HG03342 (cell line): ENCODE data around the gene CCNA2.

ENCODE experiments used
- ATAC-seq: cut with Tn5 transposase; IDR thresholded peaks from one replicate; pipeline ENCODE4 v1.9.1; 2021; ENCODE audit warnings: mild to moderate bottlenecking, moderate library complexity; ENCODE audit not compliant: unreplicated experiment

The CCNA2 gene

DNA sequence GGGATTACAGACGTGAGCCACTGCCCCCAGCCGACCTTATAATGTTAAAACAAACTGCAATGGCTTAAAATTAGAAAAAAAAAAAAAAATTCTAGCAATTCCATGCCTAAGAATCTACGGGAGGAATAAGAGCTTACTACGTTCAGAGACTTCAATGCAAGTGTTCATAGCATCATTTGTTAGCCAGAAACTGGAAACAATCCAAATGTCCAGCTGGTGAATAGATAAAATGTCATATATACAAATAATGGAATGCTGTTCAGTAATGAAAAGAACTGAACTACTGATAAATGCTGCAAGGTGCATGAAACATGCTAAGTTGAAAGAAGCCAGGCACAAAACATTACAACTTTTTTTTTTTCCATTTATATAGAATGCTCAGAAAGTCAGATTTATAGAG lies 17.3 kb downstream of the CCNA2 start:
- no peak for ATAC-seq

DNA sequence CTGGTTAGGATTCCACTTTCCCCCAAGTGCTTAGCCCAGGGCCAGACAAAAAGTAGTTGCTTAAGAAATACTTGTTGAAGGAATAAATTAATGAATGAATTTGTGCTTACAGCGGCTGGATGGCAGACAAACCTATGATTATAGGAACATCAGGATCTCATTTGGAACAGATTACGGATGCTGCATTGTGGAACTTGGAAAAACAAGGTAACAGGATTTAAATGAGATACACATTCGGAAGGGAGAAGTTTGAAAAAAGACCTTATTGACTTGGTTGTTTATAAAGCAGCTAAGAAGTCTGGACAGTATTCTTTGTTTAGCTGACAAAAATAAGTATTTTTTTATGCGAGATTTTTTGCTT lies 22.0 kb downstream of the CCNA2 start:
- no peak for ATAC-seq

DNA sequence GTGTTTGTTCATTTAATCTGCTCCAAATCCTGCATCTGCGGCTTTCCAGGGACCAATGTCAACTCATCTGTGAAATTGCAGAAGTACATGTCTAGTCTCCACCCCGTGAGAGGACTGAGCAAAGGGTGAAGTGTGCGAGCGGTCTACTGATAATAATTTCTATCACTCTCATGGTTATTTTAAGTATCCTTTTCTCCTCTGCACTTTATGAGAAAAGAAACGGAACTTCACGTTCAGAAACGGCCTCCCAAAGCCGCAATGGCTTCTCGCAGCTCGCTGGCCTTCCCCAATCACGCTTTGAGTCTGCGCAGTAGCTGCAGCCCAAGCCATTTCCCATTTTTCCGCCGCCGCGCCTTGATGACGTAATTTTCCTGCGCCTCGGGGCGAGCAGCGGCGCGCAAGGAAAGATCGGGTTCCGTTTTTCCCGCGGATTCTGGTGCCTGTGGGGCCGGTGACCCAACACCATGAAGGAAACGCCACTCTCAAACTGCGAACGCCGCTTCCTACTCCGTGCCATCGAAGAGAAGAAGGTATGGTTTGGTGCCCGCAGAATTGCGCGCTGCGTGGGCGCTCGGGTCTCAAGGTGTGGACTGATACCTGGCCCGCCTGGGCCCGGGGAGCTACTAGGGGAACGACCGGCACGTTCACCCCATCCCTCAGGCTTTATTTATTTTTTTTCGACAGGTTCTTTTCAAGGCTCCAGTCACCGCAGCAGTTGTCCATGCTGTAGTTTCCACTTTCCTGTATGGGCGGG lies 22.5 kb downstream of the CCNA2 start, which contains the start of gene EXOSC9:
EXOSC9 (plus strand) TSS at position 363 of the 754 bp plus-strand sequence; CDS start at position 465, 102 bp downstream.
- ATAC-seq: peak; percentile 72

DNA sequence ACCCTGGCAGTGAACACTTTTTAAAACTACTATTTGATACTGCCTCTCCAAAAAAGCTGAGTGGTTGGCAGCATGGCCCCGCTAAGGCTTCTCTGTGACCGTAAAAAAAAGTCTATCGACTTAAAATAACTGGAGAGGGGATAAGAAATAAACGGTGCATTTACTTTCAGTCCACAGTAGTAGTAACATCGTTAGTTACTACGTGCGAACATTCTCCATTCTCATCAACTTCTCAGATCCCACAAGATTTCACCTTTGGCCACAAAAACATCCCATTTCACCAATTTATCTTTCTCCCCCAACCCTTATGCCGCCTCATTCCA lies 23.1 kb downstream of the CCNA2 start:
- peak; percentile 21 for ATAC-seq

DNA sequence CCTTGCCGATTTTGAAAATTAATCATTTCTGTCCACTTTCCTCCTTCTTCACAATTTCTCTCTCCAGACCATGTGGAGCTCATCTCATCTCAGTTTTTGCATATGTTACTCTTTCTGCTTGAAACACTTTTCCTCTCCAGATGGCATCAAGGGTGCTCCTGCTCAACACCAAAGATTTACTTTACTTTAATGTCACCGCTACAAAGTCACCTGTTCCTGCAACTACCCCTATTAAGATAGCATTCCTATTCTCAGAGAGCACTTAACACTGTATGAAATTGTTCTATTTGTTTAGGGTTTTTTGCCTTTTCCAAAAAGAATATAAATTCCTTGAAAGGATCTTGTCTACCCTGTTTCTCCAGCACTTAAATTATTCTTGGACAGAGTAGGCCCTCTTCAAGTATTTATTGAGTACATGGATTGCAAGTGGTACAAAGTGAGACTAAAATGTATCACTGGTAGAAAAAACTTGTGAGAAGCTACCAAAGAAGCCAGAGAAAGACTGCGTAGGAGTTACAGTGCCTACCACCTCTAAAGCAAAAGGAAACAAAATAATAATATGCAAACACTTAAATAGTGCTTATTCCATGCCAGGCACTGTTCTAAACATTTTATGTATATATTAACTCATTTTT lies 23.7 kb downstream of the CCNA2 start:
- no peak for ATAC-seq

DNA sequence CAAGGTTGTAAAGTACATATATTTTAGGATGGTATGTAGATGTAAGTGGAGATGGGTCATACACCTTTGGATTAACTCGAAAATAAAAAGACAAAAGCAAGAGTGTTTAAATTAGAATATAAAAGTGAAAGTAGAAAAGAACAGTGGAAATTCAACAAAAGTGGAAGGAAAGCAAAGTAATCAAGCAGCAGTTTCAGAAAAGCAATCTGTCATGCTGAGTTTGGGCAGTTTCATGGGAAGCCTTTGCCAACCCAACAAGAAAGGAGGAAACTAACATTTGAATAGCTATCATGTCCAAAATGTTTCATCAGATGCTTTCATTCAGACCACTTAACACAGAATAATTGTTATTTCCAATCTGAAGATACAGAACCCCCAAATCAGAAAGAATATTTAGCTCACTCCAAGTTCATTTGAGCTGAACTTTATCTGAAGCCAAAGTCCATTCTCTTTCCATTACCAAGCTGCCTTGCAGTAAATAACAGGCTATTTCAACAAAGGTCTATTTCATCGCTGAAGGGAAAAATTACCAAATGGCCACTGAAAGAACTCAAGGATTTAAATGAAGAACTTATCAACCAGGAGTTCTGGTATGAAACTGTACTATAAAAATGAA lies 24.4 kb downstream of the CCNA2 start:
- no peak for ATAC-seq

DNA sequence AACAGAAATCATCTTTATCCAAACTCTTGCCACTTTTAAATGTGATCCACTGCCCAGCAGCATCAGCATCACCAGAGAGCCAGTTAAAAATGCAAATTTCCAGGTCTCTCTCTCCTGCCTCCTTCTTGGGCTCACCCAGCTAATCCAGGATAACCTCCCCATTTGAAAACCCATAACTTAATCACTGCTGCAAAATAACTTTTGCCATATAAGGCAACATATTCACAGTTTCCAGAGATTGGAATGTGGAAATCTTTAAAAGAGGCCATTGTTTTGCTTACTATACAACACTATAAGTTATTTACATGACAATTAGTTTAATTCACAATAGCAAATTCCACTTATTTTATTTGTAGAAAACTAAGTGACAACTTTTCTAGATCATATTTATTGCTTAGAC lies 27.4 kb downstream of the CCNA2 start:
- ATAC-seq: no peak

DNA sequence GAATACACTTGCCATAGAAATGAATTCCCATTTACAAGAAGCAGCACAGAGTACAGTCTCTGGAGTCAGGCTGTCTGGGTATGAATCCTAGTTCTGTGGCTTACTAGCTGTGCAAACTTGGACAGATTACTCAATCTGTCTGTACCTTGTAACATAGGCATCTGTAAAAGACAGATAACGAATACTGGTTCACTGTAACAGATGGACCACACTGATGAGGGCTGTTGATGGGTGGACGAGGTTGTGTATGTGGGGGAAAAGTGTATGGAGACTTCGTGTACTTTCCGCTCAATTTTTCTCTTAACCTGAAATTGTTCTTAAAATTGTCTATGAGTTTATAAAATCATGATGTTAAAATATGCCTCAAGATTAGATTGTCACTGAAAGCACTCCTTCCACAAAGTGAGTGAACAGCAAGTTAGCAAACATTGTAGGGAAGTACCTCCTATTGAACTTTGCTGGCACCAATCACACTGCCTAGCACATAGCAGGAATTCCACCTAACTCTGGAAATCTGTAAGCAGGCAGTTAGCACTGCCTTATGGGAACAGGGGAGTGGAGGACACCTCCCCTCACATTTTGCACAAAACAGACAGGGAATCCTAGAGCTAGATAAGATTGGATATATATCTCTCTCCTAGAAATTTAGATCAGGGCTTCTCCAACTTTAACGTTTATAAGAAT lies 29.0 kb downstream of the CCNA2 start:
- no peak for ATAC-seq

DNA sequence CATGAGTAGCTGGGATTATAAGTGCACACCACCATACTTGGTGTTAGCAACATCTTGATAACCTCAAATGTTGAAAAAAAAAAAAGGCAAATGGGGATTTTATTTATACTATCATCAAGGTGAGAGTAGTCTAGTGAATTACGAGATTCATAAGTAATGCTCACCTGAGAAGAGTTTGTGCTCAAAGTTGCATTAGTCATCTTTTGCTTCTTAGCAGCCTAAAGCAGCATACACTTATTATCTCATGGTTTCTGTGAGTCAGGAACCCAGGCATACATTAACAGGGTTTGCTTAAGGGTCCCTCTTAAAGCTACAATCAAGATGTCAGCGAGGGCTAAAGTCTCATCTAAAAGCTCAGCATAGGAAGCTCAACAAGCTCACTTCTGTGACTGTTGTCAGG lies 30.7 kb downstream of the CCNA2 start:
- no peak for ATAC-seq

DNA sequence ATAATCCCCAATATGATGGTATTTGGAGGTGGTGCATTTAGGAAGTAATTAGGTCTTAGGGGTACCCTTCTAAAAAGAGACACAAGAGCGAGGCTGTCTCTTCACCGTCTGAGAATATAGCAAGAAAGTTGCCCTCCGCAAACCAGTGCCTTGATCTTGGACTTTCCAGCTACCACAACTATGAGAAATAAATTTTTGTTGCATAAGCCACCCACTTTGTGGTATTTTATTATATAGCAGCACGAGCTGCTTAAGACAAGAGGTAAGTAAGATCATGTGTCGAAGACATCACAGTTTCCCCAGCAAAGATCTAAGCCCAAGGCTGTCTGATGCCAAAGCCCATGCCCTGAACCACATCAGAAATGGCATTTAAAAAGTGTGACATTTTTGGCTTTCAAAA lies 32.2 kb downstream of the CCNA2 start:
- no peak for ATAC-seq

DNA sequence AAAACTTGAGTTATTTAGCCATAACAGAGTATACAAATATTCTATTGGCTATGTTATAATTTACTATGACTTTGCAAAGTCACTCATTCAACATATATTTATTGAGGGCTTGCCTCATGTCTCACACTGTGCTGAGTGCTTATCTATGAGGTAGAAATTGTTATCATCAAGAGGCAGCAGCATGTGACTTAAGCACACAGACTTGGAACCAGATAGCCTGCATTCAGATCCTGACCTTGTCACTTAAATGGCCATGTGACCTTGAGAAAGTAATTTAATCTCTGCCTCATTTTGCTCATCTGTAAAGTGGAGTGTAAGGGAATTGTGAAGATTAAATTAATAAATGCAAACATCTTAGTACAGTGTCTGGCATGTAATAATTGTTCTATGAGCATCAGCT lies 32.7 kb downstream of the CCNA2 start:
- ATAC-seq: no peak

DNA sequence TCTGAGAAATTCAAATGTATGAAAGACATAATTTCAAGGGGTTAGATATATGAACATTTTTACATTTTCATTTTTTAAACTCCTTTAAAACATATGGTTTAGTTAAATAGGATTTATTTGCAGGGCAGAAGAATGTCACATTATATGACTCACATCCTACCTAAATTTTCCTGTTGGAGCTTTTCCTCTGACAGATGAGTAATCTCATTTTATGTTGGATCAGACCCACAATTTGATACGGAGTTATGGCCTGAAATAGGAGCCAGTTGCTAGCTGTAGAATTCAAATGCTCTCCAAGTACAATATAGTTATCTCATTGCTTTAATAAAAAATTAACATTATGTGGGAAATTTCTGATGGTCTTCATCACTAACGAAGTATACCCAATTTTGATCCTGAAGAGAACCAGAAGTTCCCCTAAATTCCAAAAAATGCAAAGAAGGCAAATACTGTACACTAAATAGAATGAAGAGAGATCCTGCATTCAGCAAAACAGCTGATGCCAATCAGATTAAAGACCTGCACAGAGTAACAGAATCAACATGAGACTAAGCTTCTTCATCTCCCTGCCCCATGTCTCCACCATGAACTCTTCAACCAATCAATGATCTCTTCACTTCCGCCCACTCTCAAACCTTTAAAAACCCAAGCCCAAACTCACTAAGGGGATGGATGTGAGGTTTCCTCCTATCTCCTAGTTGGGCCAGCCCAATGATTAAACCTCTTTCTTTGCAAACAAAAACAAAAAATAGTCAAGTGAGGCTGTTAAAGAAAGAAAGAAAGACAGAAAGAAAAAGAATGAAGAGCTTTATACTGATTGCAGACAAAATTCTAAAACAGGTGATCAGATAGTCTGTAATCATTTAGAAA lies 33.5 kb downstream of the CCNA2 start:
- no peak for ATAC-seq

DNA sequence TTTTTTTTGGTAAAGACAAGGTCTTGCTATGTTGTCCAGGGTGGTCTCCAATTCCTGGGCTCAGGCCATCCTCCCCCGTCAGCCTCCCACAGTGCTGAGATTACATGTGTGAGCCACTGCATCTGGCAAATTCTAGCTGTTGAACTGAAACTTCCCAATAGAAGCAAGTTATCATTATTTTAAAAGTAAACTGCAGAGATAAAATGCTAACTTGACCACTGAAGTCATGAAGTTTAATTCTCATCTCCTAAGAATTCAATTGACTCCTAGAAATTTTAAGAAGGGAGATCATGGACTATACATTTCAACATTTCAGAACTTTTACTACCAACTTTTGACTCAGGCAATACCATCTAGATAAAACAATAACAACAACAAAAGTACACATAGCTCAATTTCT lies 34.2 kb downstream of the CCNA2 start:
- no peak for ATAC-seq

DNA sequence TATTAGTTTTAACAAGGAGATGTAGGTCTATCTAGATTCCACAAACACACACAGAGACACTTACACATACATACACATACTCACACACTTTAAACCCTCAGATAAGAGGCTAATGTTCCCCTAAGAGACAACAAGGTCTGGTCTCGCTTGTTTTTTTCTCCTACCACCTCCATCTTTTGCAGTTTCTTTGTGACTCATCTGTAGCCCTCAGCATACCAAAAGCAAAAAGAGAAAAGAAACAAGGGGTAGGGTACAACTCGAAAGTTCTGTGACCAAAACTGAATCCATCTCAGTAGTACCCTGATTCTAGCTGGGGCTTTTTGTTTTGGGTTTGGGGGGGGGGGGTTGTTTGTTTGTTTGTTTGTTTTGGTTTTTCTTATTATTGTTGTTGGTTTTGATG lies 34.8 kb downstream of the CCNA2 start:
- peak; percentile 94 for ATAC-seq

DNA sequence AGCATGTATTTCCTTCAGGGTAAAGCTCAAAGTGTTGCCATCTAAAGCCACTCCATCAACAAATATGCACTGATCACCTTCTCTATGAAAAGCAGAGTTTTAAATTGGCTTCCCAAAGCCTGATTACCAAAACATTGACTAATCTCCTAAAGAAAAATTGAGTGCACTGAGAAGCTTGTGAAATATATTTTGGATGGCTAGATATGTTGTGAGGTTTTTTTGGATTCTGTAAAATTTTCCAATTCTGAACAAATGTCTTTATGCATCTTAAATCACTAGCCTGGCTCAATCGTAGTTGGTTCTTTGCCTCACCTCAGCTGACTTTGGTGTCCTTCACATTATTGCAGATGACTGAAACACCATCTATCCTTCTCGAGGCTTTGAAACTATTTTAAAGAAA lies 37.5 kb downstream of the CCNA2 start:
- no peak for ATAC-seq

DNA sequence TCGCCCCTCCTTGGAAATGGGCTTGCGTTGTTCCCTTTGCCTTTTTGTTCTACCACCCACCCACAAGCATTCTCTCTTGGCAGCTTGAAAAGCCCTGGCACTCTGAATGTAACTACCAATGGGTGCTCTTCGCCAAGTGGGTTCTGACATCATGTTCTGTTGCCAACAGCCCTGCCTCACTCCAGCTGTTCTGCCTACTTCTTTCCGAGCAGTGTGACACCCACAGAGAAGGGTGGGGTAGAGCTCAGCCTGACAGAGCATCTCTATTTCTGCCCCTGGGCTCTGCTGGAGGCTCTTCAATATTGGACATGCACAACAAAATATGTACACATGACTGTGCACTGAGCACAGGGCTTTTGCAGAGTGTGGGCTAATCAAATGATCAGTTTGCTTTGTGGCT lies 38.2 kb downstream of the CCNA2 start:
- no peak for ATAC-seq

DNA sequence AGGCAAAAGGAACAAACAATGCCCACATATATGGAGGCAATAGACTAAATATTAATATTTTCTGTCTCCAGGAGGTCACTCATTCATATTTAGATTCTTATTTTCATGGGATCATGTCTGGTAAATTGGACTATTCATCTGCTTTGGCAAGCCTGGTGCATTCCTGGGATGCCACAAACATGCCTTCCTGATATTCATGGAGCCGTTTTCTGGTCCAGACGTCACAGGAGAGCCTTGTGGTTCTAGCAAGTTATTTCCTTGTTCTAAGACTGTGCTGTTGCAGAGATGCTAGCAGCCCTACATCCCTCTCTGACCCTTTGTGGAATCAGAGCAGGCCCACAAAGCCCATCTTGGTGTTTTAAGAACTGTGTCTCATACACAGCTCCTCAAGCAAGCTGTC lies 38.7 kb downstream of the CCNA2 start:
- ATAC-seq: no peak

DNA sequence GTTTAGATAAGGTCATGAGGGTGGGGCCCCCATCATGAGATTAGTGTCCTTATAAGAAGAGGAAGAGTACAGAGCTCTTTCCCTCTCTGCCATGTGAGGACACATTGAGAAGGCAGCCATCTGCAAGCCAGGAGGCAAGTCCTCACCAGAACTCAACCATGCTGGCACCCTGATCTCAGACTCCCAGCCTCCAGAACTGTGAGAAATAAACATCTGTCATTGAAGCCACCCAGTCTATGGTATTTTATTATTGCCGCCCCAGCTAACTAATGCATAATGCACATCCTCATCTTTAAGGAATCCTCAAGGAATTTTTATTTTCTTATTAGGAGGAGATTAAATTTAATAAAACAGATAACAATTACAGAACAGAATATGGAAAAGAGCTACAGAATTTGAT lies 39.3 kb downstream of the CCNA2 start:
- no peak for ATAC-seq

DNA sequence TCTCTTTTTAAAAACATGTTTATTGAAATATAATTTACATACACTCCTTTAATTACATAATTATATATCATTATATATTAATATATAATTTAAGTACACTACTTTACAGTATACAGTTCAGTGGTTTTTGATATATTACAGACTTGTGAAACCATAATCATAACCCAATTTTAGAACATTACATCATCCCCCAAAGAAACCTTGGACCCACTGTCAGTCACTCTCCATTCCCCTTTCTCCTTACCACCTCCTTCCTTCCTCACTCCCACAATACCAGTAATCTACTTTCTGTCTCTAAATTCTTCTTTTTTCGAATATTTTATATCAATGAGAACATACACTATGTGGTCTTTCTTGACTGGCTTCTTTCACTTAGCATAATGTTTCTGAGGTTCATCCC lies 40.5 kb downstream of the CCNA2 start:
- no peak for ATAC-seq

DNA sequence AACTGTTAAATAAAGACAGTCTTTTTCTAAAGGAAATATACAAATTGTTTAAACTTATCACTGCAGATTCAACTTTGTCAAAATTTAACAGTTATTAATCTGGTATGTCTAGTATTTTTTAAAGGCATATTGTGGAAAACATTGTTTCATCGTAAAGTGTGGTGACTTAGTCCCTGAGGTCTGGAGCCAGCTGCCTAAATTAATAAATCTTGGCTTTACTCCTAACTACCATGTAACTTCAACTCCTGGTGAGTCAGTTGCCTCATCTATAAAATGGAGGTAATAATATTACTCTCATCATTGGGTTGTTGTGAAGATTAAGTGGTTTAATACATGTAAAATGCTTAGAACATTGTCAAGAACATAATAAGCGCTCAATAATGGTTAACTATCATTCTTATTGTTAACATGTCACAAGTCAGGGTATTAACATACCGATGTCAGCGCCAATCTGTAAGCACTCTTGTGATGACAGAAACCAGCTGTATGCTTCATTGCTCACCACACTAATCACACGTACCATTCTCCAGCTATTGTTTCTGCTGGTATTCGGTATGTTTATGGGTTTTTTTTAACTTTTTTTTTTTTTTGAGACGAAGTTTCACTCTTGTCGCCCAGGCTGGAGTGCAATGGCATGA lies 44.6 kb downstream of the CCNA2 start:
- no peak for ATAC-seq
